Limb (tissue), 2 donors: ENCODE measurements around the gene BCL2L2.
A peak's percentile ranks its signal among the peaks of the same experiment; 100 is the strongest.
"Not testable (repeated sequence)": the region's sequence is repeated elsewhere in the genome, so short reads cannot be mapped to it uniquely, and the experiment has no call there.

ENCODE experiments used
- DNase-seq, 2 donors: peaks; one replicate each; pipeline ENCODE4 v3.0.0-alpha.2; 2016; ENCODE audit errors: extremely low spot score in 2 of 2

The BCL2L2 gene

GRCh38 chr14:23306412-23307145, at the start of gene BCL2L2:
TSS of gene BCL2L2 (plus strand) at chr14:23306833. CDS start at chr14:23307768, 935 bp downstream.
- DNase-seq: peak; percentile 92 to 95

- no peak for DNase-seq
Observed at GRCh38 chr14:23258256-23258655, 48.4 kb upstream of the BCL2L2 start.

- no peak for DNase-seq
Observed at GRCh38 chr14:23259426-23259825, 47.2 kb upstream of the BCL2L2 start.

GRCh38 chr14:23260849-23261248, 45.8 kb upstream of the BCL2L2 start:
- DNase-seq: not testable (repeated sequence)

- no peak for DNase-seq
Observed at GRCh38 chr14:23269193-23269592, 37.4 kb upstream of the BCL2L2 start.

- no peak for DNase-seq
Observed at GRCh38 chr14:23275412-23275811, 31.2 kb upstream of the BCL2L2 start.

- no peak for DNase-seq
Observed at GRCh38 chr14:23277189-23277588, 29.4 kb upstream of the BCL2L2 start.

- DNase-seq: not testable (repeated sequence)
Observed at GRCh38 chr14:23277928-23278327, 28.7 kb upstream of the BCL2L2 start.

GRCh38 chr14:23281247-23281646, 25.4 kb upstream of the BCL2L2 start:
- no peak for DNase-seq

- no peak for DNase-seq
Observed at GRCh38 chr14:23284654-23285529, 21.7 kb upstream of the BCL2L2 start.

- DNase-seq: peak in 1 of 2 donors; percentile 6
Observed at GRCh38 chr14:23285530-23286019, 21.1 kb upstream of the BCL2L2 start.

GRCh38 chr14:23286020-23286901, 20.4 kb upstream of the BCL2L2 start, which contains the start of gene HOMEZ:
TSS of gene HOMEZ (minus strand) at chr14:23286132. CDS start at chr14:23285952, 180 bp downstream.
- peak; percentile 99 for DNase-seq

- DNase-seq: no peak
Observed at GRCh38 chr14:23286902-23287479, 19.6 kb upstream of the BCL2L2 start.

- DNase-seq: peak; percentile 51
Observed at GRCh38 chr14:23294734-23295561, 11.7 kb upstream of the BCL2L2 start.

GRCh38 chr14:23296012-23296777, 10.4 kb upstream of the BCL2L2 start:
- no peak for DNase-seq

- DNase-seq: no peak
Observed at GRCh38 chr14:23297096-23297495, 9.5 kb upstream of the BCL2L2 start.

GRCh38 chr14:23297611-23298277, 8.9 kb upstream of the BCL2L2 start:
- no peak for DNase-seq

GRCh38 chr14:23299211-23299957, 7.2 kb upstream of the BCL2L2 start:
- DNase-seq: no peak
